BLaER1 (cell line): ENCODE data around the gene CFAP410.
A peak's percentile ranks its signal among the peaks of the same experiment; 100 is the strongest.

ENCODE experiments used
- H3K27ac ChIP-seq: shearing (Covaris generic); formaldehyde crosslinking; 2 replicates; pipeline ENCODE4 v1.8.1; 2022
- H3K27me3 ChIP-seq: shearing (Covaris generic); formaldehyde crosslinking; 2 replicates; pipeline ENCODE4 v1.8.1; 2022
- H3K36me3 ChIP-seq: shearing (Covaris generic); formaldehyde crosslinking; 2 replicates; pipeline ENCODE4 v1.8.1; 2022
- H3K4me1 ChIP-seq: shearing (Covaris generic); formaldehyde crosslinking; 2 replicates; pipeline ENCODE4 v1.8.1; 2022
- H3K4me2 ChIP-seq: shearing (Covaris generic); formaldehyde crosslinking; 2 replicates; pipeline ENCODE4 v1.8.1; 2022
- H3K4me3 ChIP-seq: shearing (Covaris generic); formaldehyde crosslinking; 2 replicates; pipeline ENCODE4 v1.8.1; 2022
- H3K9ac ChIP-seq: shearing (Covaris generic); formaldehyde crosslinking; 2 replicates; pipeline ENCODE4 v1.8.1; 2022
- H3K9me3 ChIP-seq: shearing (Covaris generic); formaldehyde crosslinking; 2 replicates; pipeline ENCODE4 v1.8.1; 2022
- H4K20me1 ChIP-seq: shearing (Covaris generic); formaldehyde crosslinking; 2 replicates; pipeline ENCODE4 v1.8.1; 2022
- Cebpa-rat ChIP-seq: shearing (Covaris generic); IDR thresholded peaks from 2 replicates; pipeline ENCODE4 v1.8.1; 2022

CFAP410 gene

DNA sequence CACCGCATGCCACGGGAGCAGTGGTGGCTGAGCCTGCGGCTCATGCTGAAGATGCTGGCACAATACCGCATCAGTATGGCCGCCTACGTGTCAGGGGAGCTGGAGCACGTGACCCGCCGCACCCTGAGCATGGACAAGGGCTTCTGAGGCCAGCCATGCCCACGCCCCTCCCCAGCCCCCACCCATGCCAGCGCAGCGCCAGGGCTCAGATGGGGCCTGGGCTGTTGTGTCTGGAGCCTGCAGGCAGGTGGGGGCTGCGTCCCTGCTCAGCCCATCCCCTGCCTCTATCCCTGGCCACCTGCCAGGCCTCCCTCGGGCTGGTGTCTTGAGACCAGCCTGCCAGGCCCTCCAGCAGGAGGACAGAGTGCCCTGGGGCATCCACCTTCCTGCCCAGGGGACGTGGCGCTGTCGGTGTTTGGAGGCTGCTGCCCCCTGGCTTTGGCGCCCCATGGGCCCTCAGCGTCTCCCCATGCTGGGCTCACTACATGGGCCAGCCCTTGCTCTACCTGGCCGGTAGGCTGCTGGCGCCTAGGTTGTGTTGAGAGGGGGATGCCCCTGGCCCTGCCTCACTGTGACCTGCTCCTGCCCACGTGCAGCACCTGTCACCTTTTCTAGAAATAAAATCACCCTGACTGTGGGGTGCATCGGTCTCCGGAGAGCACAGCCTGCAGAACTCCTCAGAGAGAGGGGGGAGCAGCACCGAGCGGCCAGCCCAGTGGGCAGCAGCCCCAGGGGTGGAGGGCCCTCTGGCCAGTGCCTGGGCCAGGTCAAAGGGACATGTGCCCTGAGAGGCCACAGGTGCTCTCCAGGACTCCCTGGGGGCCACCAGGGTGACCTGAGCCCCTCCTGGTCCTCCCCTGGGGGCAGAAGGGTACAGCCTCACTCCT lies 12.2 kb downstream of the CFAP410 start:
- H3K9me3 ChIP-seq: no peaks in the 10 kb centered on the region
- H3K4me1 ChIP-seq: peaks cover 62% of the 10 kb centered on the region
- peaks cover 78% of the 10 kb centered on the region for H3K36me3 ChIP-seq
- H3K9ac ChIP-seq: peak overlapping the region; percentile 24; the same call in 1 of the 2 replicates
- no peaks in the 10 kb centered on the region for H3K27me3 ChIP-seq
- peak overlapping the region; percentile 64 for H3K4me2 ChIP-seq
- H3K27ac ChIP-seq: peak overlapping the region; percentile 30; the same call in 1 of the 2 replicates
- H3K4me3 ChIP-seq: no peak overlapping the region
- TF ChIP-seq Cebpa-rat: no peak
- H4K20me1 ChIP-seq: peaks cover 89% of the 10 kb centered on the region

DNA sequence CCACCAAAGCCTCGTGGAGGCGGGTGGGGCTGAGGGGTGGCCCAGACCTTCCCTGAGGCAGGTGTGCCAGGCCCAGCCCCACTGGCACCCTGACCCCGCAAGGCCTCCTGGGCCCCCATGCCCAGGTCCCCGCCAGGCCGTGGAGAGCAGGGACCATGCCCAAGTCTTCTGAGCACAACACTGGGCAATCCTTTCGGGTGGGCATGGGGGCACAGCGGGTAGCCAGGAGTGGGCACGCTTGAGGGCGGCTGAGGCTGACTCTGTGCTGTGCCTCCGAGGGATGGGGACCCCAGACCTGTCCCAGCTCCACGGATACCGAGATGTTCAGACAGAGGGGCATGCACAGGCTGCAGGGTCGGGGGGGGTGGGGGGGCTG lies 12.9 kb downstream of the CFAP410 start:
- H3K4me3 ChIP-seq: no peak overlapping the region
- H3K4me1 ChIP-seq: peaks cover 55% of the 10 kb centered on the region
- H3K36me3 ChIP-seq: peaks cover 79% of the 10 kb centered on the region
- TF ChIP-seq Cebpa-rat: no peak
- no peak overlapping the region for H3K27ac ChIP-seq
- H3K9me3 ChIP-seq: no peaks in the 10 kb centered on the region
- H3K4me2 ChIP-seq: no peak overlapping the region
- H4K20me1 ChIP-seq: peaks cover 89% of the 10 kb centered on the region
- no peak overlapping the region for H3K9ac ChIP-seq
- no peaks in the 10 kb centered on the region for H3K27me3 ChIP-seq

DNA sequence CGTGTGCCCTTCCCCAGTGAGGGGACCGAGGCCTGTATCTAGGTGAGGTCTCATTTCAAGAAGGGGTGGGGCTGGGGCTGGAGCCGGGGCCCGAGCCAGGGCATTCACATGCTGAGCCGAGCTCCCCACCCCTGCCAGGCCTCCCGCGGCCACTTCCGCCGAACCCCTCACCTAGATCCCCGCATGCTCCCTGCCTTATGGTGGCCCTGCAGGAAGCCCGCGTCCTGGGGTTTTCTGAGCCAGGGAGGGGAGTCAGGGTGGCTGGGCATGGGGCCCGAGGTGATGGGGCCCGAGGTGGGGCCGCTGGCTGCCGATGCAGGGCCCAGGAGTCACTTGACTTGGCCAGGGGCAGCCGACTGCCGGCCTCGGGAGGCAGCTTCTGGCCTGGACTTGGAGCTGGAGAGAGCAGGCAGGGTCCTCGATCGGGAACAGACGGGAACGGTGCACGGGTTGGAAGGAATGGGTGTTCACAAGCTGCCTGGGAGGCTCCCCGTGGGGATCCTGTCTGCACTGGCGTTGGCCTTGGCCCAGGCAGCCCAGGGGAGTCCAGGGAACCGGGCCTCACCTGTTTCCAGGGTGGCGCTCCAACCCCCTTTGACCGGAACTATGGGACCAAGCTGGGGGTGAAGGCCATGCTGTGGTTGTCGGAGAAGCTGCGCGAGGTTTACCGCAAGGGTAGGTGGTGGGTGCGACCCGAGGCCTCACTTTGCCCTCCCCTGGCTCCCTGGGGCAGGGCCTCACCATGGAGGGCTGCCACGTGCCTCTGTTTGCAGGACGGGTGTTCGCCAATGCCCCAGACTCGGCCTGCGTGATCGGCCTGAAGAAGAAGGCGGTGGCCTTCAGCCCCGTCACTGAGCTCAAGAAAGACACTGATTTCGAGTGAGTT lies 13.6 kb downstream of the CFAP410 start:
- peaks cover 51% of the 10 kb centered on the region for H3K4me1 ChIP-seq
- H3K9me3 ChIP-seq: no peaks in the 10 kb centered on the region
- H3K4me3 ChIP-seq: no peak overlapping the region
- H4K20me1 ChIP-seq: peaks cover 83% of the 10 kb centered on the region
- H3K27ac ChIP-seq: no peak overlapping the region
- H3K9ac ChIP-seq: no peak overlapping the region
- peaks cover 77% of the 10 kb centered on the region for H3K36me3 ChIP-seq
- TF ChIP-seq Cebpa-rat: no peak
- no peak overlapping the region for H3K4me2 ChIP-seq
- no peaks in the 10 kb centered on the region for H3K27me3 ChIP-seq

DNA sequence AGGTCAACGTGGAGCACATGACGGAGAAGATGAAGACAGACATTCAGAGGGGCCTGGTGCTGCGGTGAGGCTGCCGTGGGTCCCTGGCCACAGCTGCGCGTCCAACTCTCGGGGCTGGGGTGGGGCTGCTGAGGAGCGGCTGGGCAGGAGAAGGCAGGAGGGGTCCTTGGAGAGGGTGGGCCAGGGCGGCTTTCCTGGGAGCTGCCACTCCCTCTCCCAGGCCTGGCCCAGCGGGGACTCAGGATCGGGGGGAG lies 14.4 kb downstream of the CFAP410 start:
- peaks cover 42% of the 10 kb centered on the region for H3K4me1 ChIP-seq
- H3K9ac ChIP-seq: no peak overlapping the region
- H4K20me1 ChIP-seq: peaks cover 79% of the 10 kb centered on the region
- no peak overlapping the region for H3K4me3 ChIP-seq
- no peak for TF ChIP-seq Cebpa-rat
- H3K9me3 ChIP-seq: no peaks in the 10 kb centered on the region
- H3K27ac ChIP-seq: no peak overlapping the region
- H3K36me3 ChIP-seq: peaks cover 84% of the 10 kb centered on the region
- no peaks in the 10 kb centered on the region for H3K27me3 ChIP-seq
- H3K4me2 ChIP-seq: no peak overlapping the region

DNA sequence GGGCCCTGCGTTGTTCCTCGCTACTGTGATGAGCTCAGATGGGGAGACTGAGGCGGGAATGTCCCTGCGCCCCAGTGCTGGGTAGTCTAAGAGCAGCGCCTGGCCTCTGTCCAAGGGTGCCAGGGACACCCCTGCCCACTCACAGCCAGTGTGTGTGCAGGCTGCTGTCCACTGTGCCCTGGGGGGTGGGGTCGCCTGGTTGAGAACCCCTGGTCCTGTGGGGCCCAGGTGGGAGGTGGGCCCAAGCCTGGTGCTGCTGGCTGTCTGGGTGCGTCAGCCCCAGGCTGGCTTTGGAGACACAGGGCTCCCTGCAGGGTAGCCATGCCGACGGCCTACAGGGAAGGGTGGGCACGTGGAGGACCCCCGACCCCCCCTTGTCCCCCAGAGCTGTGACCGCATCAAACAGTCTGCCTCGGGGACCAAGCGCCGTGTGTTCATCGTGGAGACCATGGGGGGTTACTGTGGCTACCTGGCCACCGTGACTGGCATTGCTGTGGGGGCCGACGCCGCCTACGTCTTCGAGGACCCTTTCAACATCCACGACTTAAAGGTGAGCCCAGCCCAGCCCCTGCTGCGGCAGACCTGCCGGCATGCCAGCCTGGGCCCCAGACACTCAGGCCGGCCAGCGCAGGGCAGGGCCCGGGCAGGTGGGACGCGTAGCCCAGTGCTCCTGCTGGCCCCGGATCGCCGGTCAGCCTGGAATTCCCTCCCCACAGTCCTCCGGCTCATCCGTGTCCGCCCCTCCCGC lies 14.9 kb downstream of the CFAP410 start:
- Histone ChIP-seq H3K36me3 (peaks cover 87% of the 10 kb centered on the region), H3K27ac (no peak overlapping the region), H3K9ac (no peak overlapping the region), H3K27me3 (no peaks in the 10 kb centered on the region), H4K20me1 (peaks cover 79% of the 10 kb centered on the region), H3K9me3 (no peaks in the 10 kb centered on the region), H3K4me3 (no peak overlapping the region), H3K4me1 (peaks cover 37% of the 10 kb centered on the region), H3K4me2 (no peak overlapping the region)
- no peak for TF ChIP-seq Cebpa-rat

DNA sequence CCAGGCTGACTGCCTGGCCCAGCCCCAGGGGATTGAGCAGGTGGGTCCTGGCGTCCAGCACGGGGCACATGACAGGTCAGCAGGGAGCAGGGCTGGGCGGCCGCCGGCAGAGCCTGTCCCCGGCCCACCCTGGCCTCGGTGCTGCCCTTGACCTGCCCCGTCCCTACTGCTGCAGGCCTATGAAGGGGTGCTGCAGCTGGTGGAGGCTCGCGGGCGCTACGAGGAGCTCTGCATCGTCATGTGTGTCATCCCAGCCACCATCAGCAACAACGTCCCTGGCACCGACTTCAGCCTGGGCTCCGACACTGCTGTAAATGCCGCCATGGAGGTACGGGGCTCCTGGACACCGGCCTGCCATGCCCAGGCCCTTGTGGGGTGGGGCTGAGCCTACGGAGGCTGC lies 15.6 kb downstream of the CFAP410 start:
- Histone ChIP-seq H3K9me3 (no peaks in the 10 kb centered on the region), H3K27ac (no peak overlapping the region), H3K4me1 (peaks cover 30% of the 10 kb centered on the region), H3K27me3 (no peaks in the 10 kb centered on the region), H3K4me2 (no peak overlapping the region), H3K9ac (no peak overlapping the region), H3K36me3 (peaks cover 89% of the 10 kb centered on the region), H4K20me1 (peaks cover 77% of the 10 kb centered on the region), H3K4me3 (no peak overlapping the region)
- TF ChIP-seq Cebpa-rat: no peak

DNA sequence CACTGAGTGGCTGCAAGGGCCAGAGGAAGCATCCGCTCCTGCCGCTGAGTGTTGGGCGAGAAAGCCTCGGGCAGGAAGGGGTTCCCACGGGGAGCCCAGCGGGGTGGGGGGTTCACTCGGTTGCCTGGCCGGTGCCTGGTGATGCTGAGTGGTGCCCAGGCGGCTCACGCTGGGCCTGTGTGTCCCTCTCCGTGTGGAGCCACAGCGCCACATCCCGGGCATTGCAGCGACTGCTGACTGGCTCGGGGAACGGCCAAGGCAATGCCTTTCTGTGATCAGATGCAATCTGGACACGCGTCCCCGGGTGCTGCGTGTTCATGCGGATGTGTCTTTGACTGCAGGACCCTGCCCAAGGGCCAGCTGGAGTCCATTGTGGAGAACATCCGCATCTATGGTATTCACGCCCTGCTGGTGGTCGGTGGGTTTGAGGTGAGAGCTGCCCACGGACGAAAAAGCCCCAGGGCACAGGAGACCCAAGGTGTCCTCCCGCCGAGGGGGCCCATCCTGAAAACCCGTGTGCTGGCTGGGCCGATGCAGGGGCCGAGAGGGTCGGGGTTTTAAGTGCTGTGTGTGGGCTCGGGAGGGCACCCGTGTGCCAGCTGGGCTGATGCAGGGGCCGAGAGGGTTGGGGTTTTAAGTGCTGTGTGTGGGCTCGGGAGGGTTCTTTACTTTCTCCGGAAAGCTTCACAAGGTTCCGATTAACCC lies 16.4 kb downstream of the CFAP410 start:
- H4K20me1 ChIP-seq: peaks cover 71% of the 10 kb centered on the region

DNA sequence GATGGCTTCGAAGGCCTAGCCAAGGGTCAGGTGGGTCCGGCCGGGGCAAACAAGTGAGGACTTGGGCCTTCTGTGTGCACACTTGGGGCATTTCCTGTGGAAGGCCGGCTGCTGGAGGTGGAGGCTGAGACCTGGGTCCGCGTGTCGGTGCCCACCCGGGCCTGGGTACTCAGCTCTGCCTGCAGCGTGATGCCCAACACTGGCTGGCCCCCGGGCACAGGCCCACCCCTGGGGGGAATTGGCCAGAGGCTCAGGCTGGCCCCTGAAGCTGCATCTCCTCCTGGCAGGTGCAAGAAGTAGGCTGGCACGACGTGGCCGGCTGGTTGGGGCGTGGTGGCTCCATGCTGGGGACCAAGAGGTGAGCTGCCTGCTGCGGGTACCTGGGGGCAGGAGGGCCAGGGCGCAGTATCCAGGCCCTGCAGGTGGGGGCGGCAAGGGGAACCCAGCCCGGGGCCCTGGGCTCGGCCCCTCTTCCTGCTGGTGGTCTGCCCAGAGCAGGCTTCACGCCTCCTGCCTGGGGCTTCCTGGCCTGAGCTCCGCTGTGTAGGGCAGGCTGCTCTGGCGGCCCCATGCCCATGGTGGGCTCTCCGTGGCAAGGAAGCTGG lies 17.2 kb downstream of the CFAP410 start:
- TF ChIP-seq Cebpa-rat: no peak
- peaks cover 96% of the 10 kb centered on the region for H3K36me3 ChIP-seq

More for the DNA sequence above, 16.4 kb downstream of the CFAP410 start:
- TF ChIP-seq Cebpa-rat: no peak
- no peak overlapping the region for H3K9ac ChIP-seq
- no peak overlapping the region for H3K27ac ChIP-seq
- H3K9me3 ChIP-seq: no peaks in the 10 kb centered on the region
- no peak overlapping the region for H3K4me3 ChIP-seq
- H3K4me1 ChIP-seq: peaks cover 22% of the 10 kb centered on the region
- H3K36me3 ChIP-seq: peaks cover 96% of the 10 kb centered on the region
- H3K4me2 ChIP-seq: no peak overlapping the region
- no peaks in the 10 kb centered on the region for H3K27me3 ChIP-seq

DNA sequence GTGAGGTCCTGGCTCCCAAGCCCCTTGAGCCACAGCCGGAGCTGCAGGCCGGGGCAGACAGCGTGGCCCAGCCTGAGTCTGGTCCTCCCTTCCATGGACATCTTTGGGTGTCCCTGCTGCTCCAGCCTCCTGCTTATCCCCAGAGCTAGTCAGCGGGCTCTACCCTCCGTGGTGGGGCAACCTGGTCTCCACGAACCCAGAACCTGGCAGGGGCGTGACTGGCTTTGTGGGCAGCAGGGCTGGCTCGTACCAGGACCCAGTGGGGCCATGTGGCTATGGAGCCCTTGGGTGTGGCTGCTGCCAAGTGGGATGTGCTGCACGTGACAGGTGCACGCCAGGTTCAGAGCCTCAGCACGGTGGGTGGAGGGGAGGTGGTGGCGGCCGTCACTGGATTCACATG lies 18.3 kb downstream of the CFAP410 start:
- Histone ChIP-seq H3K27me3 (no peaks in the 10 kb centered on the region), H3K4me3 (no peak overlapping the region), H3K4me2 (no peak overlapping the region), H3K9ac (no peak overlapping the region), H3K27ac (no peak overlapping the region), H3K36me3 (peaks cover 97% of the 10 kb centered on the region), H3K4me1 (peaks cover 5% of the 10 kb centered on the region; the same call in 1 of the 2 replicates), H3K9me3 (no peaks in the 10 kb centered on the region), H4K20me1 (peaks cover 71% of the 10 kb centered on the region)
- no peak for TF ChIP-seq Cebpa-rat

More for the DNA sequence above, 17.2 kb downstream of the CFAP410 start:
- Histone ChIP-seq H3K9ac (no peak overlapping the region), H4K20me1 (peaks cover 71% of the 10 kb centered on the region), H3K27me3 (no peaks in the 10 kb centered on the region), H3K4me3 (no peak overlapping the region), H3K4me1 (peaks cover 14% of the 10 kb centered on the region), H3K27ac (no peak overlapping the region), H3K9me3 (no peaks in the 10 kb centered on the region), H3K4me2 (no peak overlapping the region)
